Activated T-helper 1 cell treated with anti-CD3 and anti-CD28 coated beads, Interleukin-12 subunit alpha, Interleukin-12 subunit beta, Interleukin-2, Interleukin-4 antibody, amounts not matched to agents 30 ng/mL and 10 ng/mL and 1 ng/mL, durations not matched to agents 14 hours and 24 hours and 36 hours (primary cell): ENCODE results near the gene CACNG3. TPM values are rescaled to one million over a fixed set of nuclear protein-coding genes. Genes with fewer than 3 reads are reported as not detected.
"Not testable (repeated sequence)": the region's sequence is repeated elsewhere in the genome, so short reads cannot be mapped to it uniquely, and the experiment has no call there.

Experiments
- DNase-seq: peaks from one replicate; pipeline ENCODE4 v3.0.0; 2021; ENCODE audit warnings: low spot score
- H3K27ac Mint-ChIP-seq: one replicate; pipeline ENCODE4 v1.8.0; 2021; ENCODE audit warnings: mild to moderate bottlenecking, mixed read lengths
- H3K27me3 Mint-ChIP-seq: one replicate; pipeline ENCODE4 v1.8.0; 2022; ENCODE audit warnings: mild to moderate bottlenecking, moderate library complexity, mixed read lengths; ENCODE audit not compliant: insufficient read depth
- H3K36me3 Mint-ChIP-seq: one replicate; pipeline ENCODE4 v1.8.0; 2021; ENCODE audit warnings: low read depth, mixed read lengths
- H3K4me1 Mint-ChIP-seq: one replicate; pipeline ENCODE4 v1.8.0; 2021; ENCODE audit warnings: low read depth, mixed read lengths
- H3K4me3 Mint-ChIP-seq: one replicate; pipeline ENCODE4 v1.8.0; 2021; ENCODE audit warnings: mild to moderate bottlenecking, moderate library complexity, mixed read lengths
- H3K9me3 Mint-ChIP-seq: one replicate; pipeline ENCODE4 v1.8.0; 2021; ENCODE audit warnings: mixed read lengths
- intact Hi-C: fragments of 100-400 bp; cut with micrococcal nuclease; formaldehyde crosslinking; loops from one replicate; pipeline ENCODE4 v1.15.1; 2024
- total RNA-seq: library from RNA; stranded (reverse); gene quantifications from 2 replicates; pipeline ENCODE4 v1.2.3, GENCODE V29; 2022

Gene CACNG3
- not detected in 2 replicates for total RNA-seq

GRCh38 chr16:24255456-24256371 is at the start of gene CACNG3:
TSS of gene CACNG3 (plus strand) at chr16:24256335. CDS start at chr16:24256755, 420 bp downstream.
- Mint-ChIP-seq H3K27me3 (peaks cover 29% of the 10 kb centered on the region), H3K4me3 (no peak within 1 kb of the TSS), H3K36me3 (no peaks in the 10 kb centered on the region), H3K9me3 (no peaks in the 10 kb centered on the region), H3K27ac (no peak within 1 kb of the TSS), H3K4me1 (no peaks in the 10 kb centered on the region)
- intact Hi-C loops = loop anchor here (5.0 to 10.0 kb wide), 3 partner anchors 293 to 753 kb away; no protein-coding TSS in a partner anchor
- DNase-seq = peak; percentile 45

GRCh38 chr16:24206926-24207325 is 49.2 kb upstream of the CACNG3 start:
- Mint-ChIP-seq H3K27ac (no peak overlapping the region), H3K9me3 (no peaks in the 10 kb centered on the region), H3K27me3 (no peaks in the 10 kb centered on the region), H3K4me1 (no peaks in the 10 kb centered on the region), H3K36me3 (peaks cover 26% of the 10 kb centered on the region), H3K4me3 (no peak overlapping the region)
- DNase-seq = no peak
- intact Hi-C loops = no loop called here

- Mint-ChIP-seq H3K9me3 (no peaks in the 10 kb centered on the region), H3K4me3 (no peak overlapping the region), H3K27me3 (no peaks in the 10 kb centered on the region), H3K36me3 (peaks cover 17% of the 10 kb centered on the region), H3K27ac (no peak overlapping the region), H3K4me1 (no peaks in the 10 kb centered on the region)
- no peak for DNase-seq
- intact Hi-C loops = no loop called here
These were observed 47.4 kb upstream of the CACNG3 start for GRCh38 chr16:24208710-24209109.

- intact Hi-C loops = no loop called here
These were observed 41.1 kb upstream of the CACNG3 start for GRCh38 chr16:24214992-24215391.

GRCh38 chr16:24216961-24217360 is 39.2 kb upstream of the CACNG3 start:
- intact Hi-C loops = no loop called here
- Mint-ChIP-seq H3K27ac (peak overlapping the region; percentile 1), H3K36me3 (peaks cover 16% of the 10 kb centered on the region)

More at GRCh38 chr16:24214992-24215391, 41.1 kb upstream of the CACNG3 start:
- no peak for DNase-seq
- Mint-ChIP-seq H3K27ac (no peak overlapping the region), H3K9me3 (no peaks in the 10 kb centered on the region), H3K27me3 (no peaks in the 10 kb centered on the region), H3K4me3 (no peak overlapping the region), H3K4me1 (no peaks in the 10 kb centered on the region), H3K36me3 (peaks cover 17% of the 10 kb centered on the region)

GRCh38 chr16:24217461-24217860 is 38.7 kb upstream of the CACNG3 start:
- Mint-ChIP-seq H3K36me3 (peaks cover 16% of the 10 kb centered on the region), H3K27ac (no peak overlapping the region), H3K27me3 (no peaks in the 10 kb centered on the region), H3K4me1 (no peaks in the 10 kb centered on the region), H3K9me3 (no peaks in the 10 kb centered on the region), H3K4me3 (no peak overlapping the region)
- no peak for DNase-seq
- intact Hi-C loops = no loop called here

More at GRCh38 chr16:24216961-24217360, 39.2 kb upstream of the CACNG3 start:
- Mint-ChIP-seq H3K9me3 (no peaks in the 10 kb centered on the region), H3K4me3 (no peak overlapping the region), H3K4me1 (no peaks in the 10 kb centered on the region), H3K27me3 (no peaks in the 10 kb centered on the region)
- no peak for DNase-seq

GRCh38 chr16:24218299-24218698 is 37.8 kb upstream of the CACNG3 start:
- Mint-ChIP-seq H3K9me3 (no peaks in the 10 kb centered on the region), H3K27me3 (no peaks in the 10 kb centered on the region), H3K4me3 (no peak overlapping the region), H3K27ac (no peak overlapping the region), H3K4me1 (no peaks in the 10 kb centered on the region), H3K36me3 (peaks cover 16% of the 10 kb centered on the region)
- intact Hi-C loops = no loop called here
- DNase-seq = no peak

- Mint-ChIP-seq H3K27me3 (no peaks in the 10 kb centered on the region), H3K27ac (no peak overlapping the region), H3K9me3 (no peaks in the 10 kb centered on the region), H3K36me3 (peaks cover 9% of the 10 kb centered on the region), H3K4me1 (no peaks in the 10 kb centered on the region), H3K4me3 (no peak overlapping the region)
- intact Hi-C loops = no loop called here
- no peak for DNase-seq
These were observed 34.9 kb upstream of the CACNG3 start for GRCh38 chr16:24221219-24221618.

GRCh38 chr16:24228514-24228913 is 27.6 kb upstream of the CACNG3 start:
- H3K27me3 Mint-ChIP-seq = no peaks in the 10 kb centered on the region
- H3K36me3 Mint-ChIP-seq = no peaks in the 10 kb centered on the region
- intact Hi-C loops = no loop called here
- no peak overlapping the region for H3K4me3 Mint-ChIP-seq
- no peaks in the 10 kb centered on the region for H3K9me3 Mint-ChIP-seq
- no peak overlapping the region for H3K27ac Mint-ChIP-seq
- H3K4me1 Mint-ChIP-seq = no peaks in the 10 kb centered on the region
- DNase-seq = no peak

GRCh38 chr16:24232936-24233335 is 23.2 kb upstream of the CACNG3 start:
- intact Hi-C loops = no loop called here
- Mint-ChIP-seq H3K27me3 (peaks cover 2% of the 10 kb centered on the region), H3K4me1 (no peaks in the 10 kb centered on the region), H3K9me3 (peaks cover 7% of the 10 kb centered on the region), H3K4me3 (no peak overlapping the region), H3K27ac (no peak overlapping the region), H3K36me3 (no peaks in the 10 kb centered on the region)
- DNase-seq = no peak

GRCh38 chr16:24234737-24235136 is 21.4 kb upstream of the CACNG3 start:
- Mint-ChIP-seq H3K27ac (no peak overlapping the region), H3K4me3 (no peak overlapping the region), H3K36me3 (no peaks in the 10 kb centered on the region), H3K4me1 (no peaks in the 10 kb centered on the region), H3K27me3 (peaks cover 4% of the 10 kb centered on the region), H3K9me3 (peaks cover 22% of the 10 kb centered on the region)
- no peak for DNase-seq
- intact Hi-C loops = no loop called here

- H3K9me3 Mint-ChIP-seq = peaks cover 22% of the 10 kb centered on the region
- H3K27ac Mint-ChIP-seq = no peak overlapping the region
- no peak overlapping the region for H3K4me3 Mint-ChIP-seq
- H3K36me3 Mint-ChIP-seq = no peaks in the 10 kb centered on the region
- no peak for DNase-seq
- intact Hi-C loops = no loop called here
- H3K4me1 Mint-ChIP-seq = no peaks in the 10 kb centered on the region
- peaks cover 4% of the 10 kb centered on the region for H3K27me3 Mint-ChIP-seq
These were observed 20.3 kb upstream of the CACNG3 start for GRCh38 chr16:24235806-24236205.

- intact Hi-C loops, H3K4me1 Mint-ChIP-seq: not testable (repeated sequence)
These were observed 17.3 kb upstream of the CACNG3 start for GRCh38 chr16:24238846-24239245.

More at GRCh38 chr16:24238846-24239245, 17.3 kb upstream of the CACNG3 start:
- Mint-ChIP-seq H3K9me3 (peaks cover 22% of the 10 kb centered on the region), H3K27me3 (peaks cover 10% of the 10 kb centered on the region)
- H3K27ac Mint-ChIP-seq, H3K36me3 Mint-ChIP-seq, H3K4me3 Mint-ChIP-seq, DNase-seq: not testable (repeated sequence)
